Subcutaneous adipose tissue (tissue), 4 donors: ENCODE measurements around the gene TBRG4. TPM values are rescaled to one million over a fixed set of nuclear protein-coding genes. Genes with fewer than 3 reads are reported as not detected.

Source experiments
- CTCF ChIP-seq: fragments of 450-650 bp; IDR thresholded peaks from one replicate; pipeline ENCODE4 v1.5.1; 2016; ENCODE audit warnings: low read depth, mild to moderate bottlenecking, control low read depth, antibody characterized with exemption, moderate library complexity
- total RNA-seq, 4 donors: library from RNA; depleted of rRNA; stranded (reverse); fragments of >200 nt; gene quantifications; one replicate each; pipeline ENCODE4 v1.1.0, GENCODE V29; 2016

The TBRG4 gene
- total RNA-seq, 4 donors from 2014 or later: 33.1 to 47.5 (median 37.7) TPM

GRCh38 chr7:45102785-45103712, 8.4 kb downstream of the TBRG4 start:
- no peak for TF ChIP-seq CTCF

- TF ChIP-seq CTCF: no peak
Observed at GRCh38 chr7:45101748-45102147, 9.7 kb downstream of the TBRG4 start.

- TF ChIP-seq CTCF: no peak
Observed at GRCh38 chr7:45100761-45101480, 10.6 kb downstream of the TBRG4 start.

- TF ChIP-seq CTCF: no peak
Observed at GRCh38 chr7:45099891-45100760, 11.4 kb downstream of the TBRG4 start.

GRCh38 chr7:45098983-45099839, 12.3 kb downstream of the TBRG4 start:
- TF ChIP-seq CTCF: no peak

- no peak for TF ChIP-seq CTCF
Observed at GRCh38 chr7:45092931-45093235, 18.6 kb downstream of the TBRG4 start.
